Skeletal muscle satellite cell (primary cell): ENCODE results near the gene ALOX5AP. TPM values are rescaled to one million over a fixed set of nuclear protein-coding genes. Genes with fewer than 3 reads are reported as not detected.
A peak's percentile ranks its signal among the peaks of the same experiment; 100 is the strongest.

Experiments used
- H3K27me3 ChIP-seq: 2 replicates; pipeline ENCODE4 v1.7.0; 2013; ENCODE audit warnings: low read length; ENCODE audit not compliant: control insufficient read depth, insufficient read depth
- H3K36me3 ChIP-seq: 2 replicates; pipeline ENCODE4 v1.7.0; 2013; ENCODE audit warnings: mild to moderate bottlenecking, control low read depth, low read length; ENCODE audit not compliant: insufficient read depth
- H3K4me1 ChIP-seq: 2 replicates; pipeline ENCODE4 v1.7.0; 2013; ENCODE audit warnings: low read length; ENCODE audit not compliant: control insufficient read depth, insufficient read depth
- H3K4me2 ChIP-seq: 2 replicates; pipeline ENCODE4 v1.7.0; 2013; ENCODE audit warnings: mild to moderate bottlenecking, low read length
- H3K4me3 ChIP-seq: 2 replicates; pipeline ENCODE4 v1.7.0; 2013; ENCODE audit warnings: low read length
- H3K9ac ChIP-seq: 2 replicates; pipeline ENCODE4 v1.7.0; 2013; ENCODE audit warnings: mild to moderate bottlenecking, low read depth, low read length, moderate library complexity
- H3K9me3 ChIP-seq: replicated peaks from 2 replicates; pipeline ENCODE4 v1.7.0; 2013; ENCODE audit warnings: mild to moderate bottlenecking, control low read depth, low read length
- total RNA-seq: library from RNA; depleted of rRNA; stranded (reverse); fragments of >200 nt; gene quantifications from 2 replicates; pipeline ENCODE4 v1.2.3, GENCODE V29; 2012; rRNA removed

ALOX5AP gene
- total RNA-seq = 0.44 TPM in 1 of 2 replicates, not detected in the other

DNA sequence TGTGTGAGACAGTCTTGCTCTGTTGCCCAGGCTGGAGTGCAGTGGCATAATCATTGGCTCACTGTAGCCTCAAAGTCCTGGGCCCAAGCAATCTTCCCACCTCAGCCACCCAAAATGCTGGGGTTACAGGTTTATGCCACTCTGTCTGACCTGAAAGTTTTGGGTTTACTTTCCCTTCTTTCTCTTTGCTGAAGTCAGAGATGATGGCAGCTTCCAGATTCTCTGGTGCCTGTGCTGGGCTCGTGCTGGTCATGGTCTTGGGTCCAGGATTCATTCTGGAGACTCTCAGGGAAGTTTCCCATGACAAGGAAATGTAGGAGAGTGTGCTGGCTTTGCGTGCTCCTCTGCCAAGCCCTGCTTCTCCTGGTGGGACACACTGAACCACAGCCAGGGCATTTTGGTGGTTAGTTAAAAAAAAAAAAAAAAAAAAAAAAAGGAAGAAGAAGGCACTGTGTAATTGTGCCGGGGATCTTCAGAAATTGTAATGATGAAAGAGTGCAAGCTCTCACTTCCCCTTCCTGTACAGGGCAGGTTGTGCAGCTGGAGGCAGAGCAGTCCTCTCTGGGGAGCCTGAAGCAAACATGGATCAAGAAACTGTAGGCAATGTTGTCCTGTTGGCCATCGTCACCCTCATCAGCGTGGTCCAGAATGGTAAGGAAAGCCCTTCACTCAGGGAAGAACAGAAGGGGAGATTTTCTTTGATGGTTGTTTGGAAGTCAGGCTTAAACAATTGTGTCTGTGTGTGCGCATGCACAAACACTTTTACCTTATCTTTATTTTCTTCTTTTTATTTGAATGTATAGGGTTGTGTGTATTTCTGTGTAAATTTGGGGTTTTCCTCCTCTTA, at the start of gene ALOX5AP:
Gene ALOX5AP, plus strand, starts transcription at position 519 of the 847 bp plus-strand sequence. Its CDS starts 63 bp downstream, at position 582.
- no peaks in the 10 kb centered on the region for H3K9me3 ChIP-seq
- no peak within 1 kb of the TSS for H3K9ac ChIP-seq
- H3K4me3 ChIP-seq = no peak within 1 kb of the TSS
- H3K4me2 ChIP-seq = no peak within 1 kb of the TSS
- peaks cover 13% of the 10 kb centered on the region for H3K27me3 ChIP-seq
- no peaks in the 10 kb centered on the region for H3K36me3 ChIP-seq
- peaks cover 27% of the 10 kb centered on the region for H3K4me1 ChIP-seq

DNA sequence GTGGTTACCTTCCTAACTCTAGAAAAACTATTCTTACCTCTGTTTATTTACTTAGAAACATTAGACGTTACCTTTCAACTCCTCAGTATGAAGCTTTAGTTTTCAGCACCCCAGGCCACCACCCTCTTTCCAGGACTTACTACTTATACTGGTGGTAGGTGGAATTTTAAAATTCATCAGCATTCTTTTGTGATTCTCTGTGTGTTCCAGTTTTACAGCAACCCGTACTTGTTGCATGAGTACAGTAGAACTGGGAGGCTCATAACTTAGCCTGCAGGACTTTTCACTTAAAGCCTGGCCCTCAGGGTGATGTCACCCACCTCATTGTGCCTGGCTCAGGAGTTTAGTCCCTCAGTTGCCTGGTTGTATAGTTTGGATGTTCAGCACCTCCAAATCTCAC, 49.4 kb upstream of the ALOX5AP start:
- Histone ChIP-seq H3K9me3 (no peaks in the 10 kb centered on the region), H3K36me3 (no peaks in the 10 kb centered on the region), H3K4me2 (no peak overlapping the region), H3K27me3 (no peaks in the 10 kb centered on the region), H3K9ac (no peak overlapping the region), H3K4me3 (no peak overlapping the region), H3K4me1 (peaks cover 23% of the 10 kb centered on the region)

DNA sequence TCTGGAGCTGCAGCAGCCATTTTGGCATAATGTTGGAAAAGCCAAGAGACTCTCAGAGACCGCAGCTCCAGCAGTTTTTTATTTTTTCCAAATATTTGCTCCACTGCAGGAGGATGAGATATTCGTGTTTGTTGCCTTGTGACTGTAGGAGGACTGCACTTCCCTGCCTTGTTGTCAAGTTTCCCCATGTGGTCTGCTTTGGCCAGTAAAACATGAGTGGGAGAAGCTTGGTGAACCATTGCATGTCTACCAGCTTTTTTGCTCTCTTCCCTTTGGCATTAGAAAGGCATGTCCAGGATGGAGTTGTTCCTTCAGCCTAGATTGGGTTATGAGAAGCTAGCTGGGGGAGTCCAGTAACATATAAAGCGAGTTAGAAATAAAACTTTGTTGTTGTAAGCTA, 47.7 kb upstream of the ALOX5AP start:
- Histone ChIP-seq H3K27me3 (no peaks in the 10 kb centered on the region), H3K9ac (no peak overlapping the region), H3K4me3 (no peak overlapping the region), H3K36me3 (no peaks in the 10 kb centered on the region), H3K4me2 (no peak overlapping the region), H3K9me3 (no peaks in the 10 kb centered on the region), H3K4me1 (peaks cover 12% of the 10 kb centered on the region)

DNA sequence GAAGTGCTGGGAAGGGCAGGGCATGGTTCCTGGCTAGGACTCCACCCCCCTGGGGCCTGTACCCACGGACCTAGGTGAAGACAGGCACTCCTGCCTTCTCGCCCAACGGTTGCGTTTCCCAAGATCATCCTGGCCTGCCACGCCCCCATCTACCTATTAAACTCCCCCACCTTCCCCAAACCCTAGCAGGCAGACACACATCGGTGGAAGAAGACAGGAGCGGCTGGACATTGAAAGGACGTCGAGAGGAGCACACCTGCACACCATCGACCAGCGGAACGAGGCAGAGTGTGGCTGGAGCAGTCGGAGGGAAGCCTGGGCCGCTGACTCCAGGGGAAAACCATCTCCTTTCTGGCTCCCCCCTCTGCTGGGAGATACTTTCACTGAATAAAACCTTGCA, 45.6 kb upstream of the ALOX5AP start:
- Histone ChIP-seq H3K36me3 (no peaks in the 10 kb centered on the region), H3K9ac (peak overlapping the region; percentile 72), H3K4me3 (peak overlapping the region; percentile 76), H3K4me1 (peaks cover 12% of the 10 kb centered on the region), H3K27me3 (no peaks in the 10 kb centered on the region), H3K4me2 (peak overlapping the region; percentile 95), H3K9me3 (no peaks in the 10 kb centered on the region)

DNA sequence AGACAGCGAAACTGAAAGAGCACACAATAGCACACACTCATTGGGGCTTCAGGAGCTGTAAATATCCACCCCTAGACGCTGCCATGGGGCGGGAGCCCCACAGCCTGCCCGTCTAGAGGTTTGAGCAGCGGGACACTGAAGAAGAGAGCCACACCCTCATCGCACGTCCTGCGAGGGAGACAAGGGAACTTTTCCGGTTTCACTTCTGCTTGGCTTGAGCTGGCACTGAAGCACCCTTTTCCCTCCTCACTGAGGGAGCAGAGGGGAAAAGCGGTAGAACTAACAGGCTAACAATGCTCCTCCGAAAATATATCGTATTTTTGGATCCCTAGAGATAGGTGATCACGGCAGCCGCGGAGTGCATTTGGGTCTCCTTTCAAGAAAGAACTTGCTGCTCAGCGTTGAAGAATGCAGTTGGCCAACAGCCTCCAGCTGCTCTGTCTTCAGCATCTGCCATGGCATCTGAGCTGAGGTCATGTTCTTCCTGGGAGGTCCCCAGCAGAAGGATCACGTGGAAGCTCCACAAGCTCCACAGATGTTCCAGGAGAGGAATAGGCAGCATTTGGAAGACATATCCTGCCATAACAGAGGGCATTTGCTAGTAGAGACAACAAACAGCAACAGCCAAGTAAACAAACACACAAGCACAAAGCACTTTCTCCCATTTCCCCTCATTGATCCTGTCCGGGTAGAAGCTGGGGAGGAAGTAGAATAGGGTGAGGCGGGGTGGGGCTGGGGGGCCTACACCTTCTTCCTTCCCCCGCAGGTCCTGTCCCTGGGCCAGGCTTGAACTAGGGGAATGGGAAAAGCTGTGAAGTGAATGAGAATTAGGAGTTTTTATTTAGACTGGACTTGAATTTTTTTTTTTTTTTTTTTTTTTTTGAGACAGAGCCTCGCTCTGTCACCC, 44.8 kb upstream of the ALOX5AP start:
- H3K4me1 ChIP-seq = peaks cover 12% of the 10 kb centered on the region
- H3K36me3 ChIP-seq = no peaks in the 10 kb centered on the region
- peak overlapping the region; percentile 72 for H3K9ac ChIP-seq
- H3K4me3 ChIP-seq = peak overlapping the region; percentile 76
- peak overlapping the region; percentile 95 for H3K4me2 ChIP-seq
- H3K9me3 ChIP-seq = no peaks in the 10 kb centered on the region
- no peaks in the 10 kb centered on the region for H3K27me3 ChIP-seq

DNA sequence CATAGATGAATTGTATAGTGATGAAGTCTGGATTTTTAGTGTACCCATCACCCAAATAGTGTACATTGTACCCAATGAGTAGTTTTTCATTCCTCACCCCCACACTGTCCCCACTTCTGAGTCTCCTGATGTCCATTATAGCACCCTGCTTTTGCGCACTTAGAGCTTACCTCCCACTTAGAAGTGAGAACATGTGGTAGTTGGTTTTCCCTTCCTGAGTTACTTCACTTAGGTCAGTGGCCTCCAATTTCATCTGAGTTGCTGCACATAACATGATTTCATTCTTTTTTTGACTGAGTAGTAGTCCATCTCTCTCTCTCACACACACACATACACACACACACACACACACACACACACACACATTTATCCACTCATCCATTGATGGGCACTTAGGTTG, 43.2 kb upstream of the ALOX5AP start:
- no peak overlapping the region for H3K9ac ChIP-seq
- H3K4me2 ChIP-seq = no peak overlapping the region
- H3K27me3 ChIP-seq = no peaks in the 10 kb centered on the region
- no peak overlapping the region for H3K4me3 ChIP-seq
- no peaks in the 10 kb centered on the region for H3K36me3 ChIP-seq
- no peaks in the 10 kb centered on the region for H3K9me3 ChIP-seq
- peaks cover 25% of the 10 kb centered on the region for H3K4me1 ChIP-seq

DNA sequence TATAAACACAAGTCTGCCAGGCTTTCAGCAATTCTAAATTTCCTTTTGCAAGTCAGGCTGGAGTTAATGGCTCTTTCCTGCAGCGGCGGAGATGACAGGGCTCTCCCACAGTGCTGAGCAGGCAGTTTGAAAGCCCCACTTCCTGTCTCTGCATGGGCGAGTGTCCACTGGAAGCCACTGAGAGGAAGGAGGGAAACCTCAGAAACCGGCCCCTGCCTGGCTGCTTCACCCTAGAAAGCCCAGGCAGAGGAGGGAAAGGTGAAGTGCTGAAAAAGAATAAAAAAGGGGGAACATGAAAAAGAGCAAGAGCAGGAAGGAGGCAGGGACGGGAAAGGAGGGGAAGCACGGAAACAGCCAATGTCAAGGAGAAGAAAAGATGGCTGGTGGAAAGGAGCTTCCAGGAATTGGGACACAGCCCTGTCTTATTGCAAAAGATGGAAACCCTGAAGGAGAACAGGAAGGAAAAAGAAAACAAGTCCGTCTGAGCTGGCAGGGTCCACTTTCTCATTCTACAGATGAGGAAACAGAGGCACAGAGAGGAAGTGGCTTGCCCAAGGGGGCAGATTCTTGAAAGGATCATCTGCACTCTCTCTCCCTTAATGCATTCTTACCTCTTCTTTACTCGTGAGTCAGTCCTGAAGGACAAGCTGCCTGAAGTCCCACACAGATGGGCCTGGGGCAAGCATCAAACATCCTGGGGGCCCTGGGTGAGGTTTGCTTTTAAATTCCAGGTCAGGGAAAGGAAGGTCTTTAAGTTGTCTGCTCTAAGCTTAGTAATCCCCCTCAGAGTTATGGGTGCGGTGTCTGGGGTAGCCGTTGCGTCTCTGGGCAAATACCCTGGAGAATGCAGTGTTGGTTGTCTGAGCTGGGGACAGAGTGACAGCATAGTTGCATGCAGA, 38.8 kb upstream of the ALOX5AP start:
- Histone ChIP-seq H3K36me3 (no peaks in the 10 kb centered on the region), H3K4me1 (peaks cover 27% of the 10 kb centered on the region), H3K27me3 (no peaks in the 10 kb centered on the region), H3K4me3 (no peak overlapping the region), H3K9ac (no peak overlapping the region), H3K9me3 (no peaks in the 10 kb centered on the region), H3K4me2 (no peak overlapping the region)

DNA sequence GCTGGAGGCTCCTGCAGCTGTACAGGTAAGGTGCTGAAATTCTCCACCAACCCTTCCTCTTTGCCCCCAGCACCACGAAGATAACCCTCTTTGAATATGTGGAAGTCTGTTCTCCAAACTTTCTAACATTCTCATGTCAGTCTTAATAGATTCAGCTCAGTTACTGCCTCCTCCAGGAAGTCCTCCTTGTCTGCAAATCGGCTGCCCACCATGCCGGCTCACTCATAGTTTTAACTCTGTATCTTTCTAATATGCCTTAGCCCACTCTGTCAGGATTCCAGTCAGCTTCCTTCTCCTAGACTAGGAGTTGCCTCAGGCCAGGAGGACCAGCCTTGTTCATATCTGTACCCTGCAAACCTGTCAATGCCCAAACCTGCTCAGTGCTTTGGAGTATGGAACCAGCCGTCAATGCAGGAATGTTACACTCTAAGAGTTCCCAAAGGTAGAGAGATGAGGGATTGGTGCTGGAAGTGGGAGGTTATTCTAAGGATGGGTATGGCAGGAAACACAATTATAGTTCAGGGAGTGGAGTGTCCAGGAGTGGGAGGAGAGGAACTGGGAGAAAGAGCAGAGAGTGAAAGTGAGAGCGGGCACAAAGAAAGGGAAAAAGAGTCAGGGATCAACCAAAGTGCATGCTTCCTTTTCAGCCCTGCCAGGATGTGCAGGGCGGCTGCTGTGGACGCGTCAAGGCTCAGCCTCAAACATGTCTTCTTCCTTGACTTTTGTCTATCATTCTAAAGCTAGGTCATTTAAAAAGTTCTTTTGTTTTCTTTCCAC, 38.0 kb upstream of the ALOX5AP start:
- Histone ChIP-seq H3K4me2 (peak overlapping the region; percentile 68), H3K4me1 (peaks cover 27% of the 10 kb centered on the region), H3K27me3 (no peaks in the 10 kb centered on the region), H3K9ac (peak overlapping the region; percentile 52), H3K4me3 (peak overlapping the region; percentile 46), H3K36me3 (no peaks in the 10 kb centered on the region), H3K9me3 (no peaks in the 10 kb centered on the region)

DNA sequence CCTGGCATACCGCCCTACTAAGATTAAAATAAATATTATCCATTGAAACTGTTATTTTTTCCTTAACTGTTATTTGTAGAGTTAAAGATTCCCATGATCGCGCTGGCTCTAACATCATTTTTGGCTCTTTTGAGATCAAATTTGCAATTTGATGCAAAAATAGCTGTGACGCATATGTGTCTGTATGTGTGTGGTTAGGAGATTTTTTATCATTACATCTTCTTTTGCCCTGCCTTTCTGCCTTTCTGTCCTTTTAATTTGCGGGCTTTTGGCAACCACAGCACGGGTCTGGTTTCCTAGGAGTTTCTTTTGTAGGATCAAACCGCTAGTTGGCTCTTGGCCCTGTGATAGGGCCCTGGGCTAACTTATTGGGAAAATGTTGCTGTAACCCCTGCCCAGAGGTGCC, 37.3 kb upstream of the ALOX5AP start:
- peaks cover 27% of the 10 kb centered on the region for H3K4me1 ChIP-seq
- H3K4me2 ChIP-seq = peak overlapping the region; percentile 68
- peak overlapping the region; percentile 46 for H3K4me3 ChIP-seq
- no peaks in the 10 kb centered on the region for H3K36me3 ChIP-seq
- H3K27me3 ChIP-seq = no peaks in the 10 kb centered on the region
- no peaks in the 10 kb centered on the region for H3K9me3 ChIP-seq
- H3K9ac ChIP-seq = peak overlapping the region; percentile 52

DNA sequence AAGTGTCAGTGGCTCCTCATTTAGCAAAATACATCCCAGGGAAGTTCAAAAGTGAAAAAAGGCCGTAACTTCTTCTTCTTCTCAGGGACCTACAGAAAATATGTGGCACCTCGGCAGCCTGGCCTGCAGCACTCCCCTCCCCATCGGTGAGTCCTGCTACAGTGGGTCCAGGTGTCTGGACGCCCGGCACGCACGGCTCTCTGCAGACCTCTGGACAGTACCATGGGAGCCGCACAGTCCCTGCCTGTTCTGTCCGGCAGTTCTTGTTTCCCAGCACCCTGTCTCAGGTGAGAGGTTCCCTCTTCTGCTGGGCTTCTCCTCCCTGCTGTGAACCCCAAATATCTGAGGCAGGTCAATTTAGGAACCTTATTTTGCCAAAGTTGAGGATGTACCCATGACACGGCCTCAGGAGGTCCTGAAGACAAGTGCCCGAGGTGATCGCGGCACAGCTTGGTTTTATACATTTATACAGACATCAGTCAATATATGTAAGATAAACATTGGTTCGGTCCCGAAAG, 36.8 kb upstream of the ALOX5AP start:
- peak overlapping the region; percentile 68 for H3K4me2 ChIP-seq
- no peak overlapping the region for H3K4me3 ChIP-seq
- H3K27me3 ChIP-seq = no peaks in the 10 kb centered on the region
- peaks cover 27% of the 10 kb centered on the region for H3K4me1 ChIP-seq
- H3K9me3 ChIP-seq = no peaks in the 10 kb centered on the region
- H3K36me3 ChIP-seq = no peaks in the 10 kb centered on the region
- H3K9ac ChIP-seq = peak overlapping the region; percentile 31
